Transverse colon (tissue), 4 donors: ENCODE measurements around the gene MLH3.

ENCODE experiments used
- EP300 ChIP-seq: sonication (generic); formaldehyde crosslinking; IDR thresholded peaks from one replicate; pipeline ENCODE4 v1.6.1; 2017; ENCODE audit warnings: antibody characterized with exemption, low read depth
- POLR2A ChIP-seq: fragments of 450-650 bp; IDR thresholded peaks from one replicate; pipeline ENCODE4 v1.6.1; 2016; ENCODE audit warnings: antibody characterized with exemption, mild to moderate bottlenecking, moderate library complexity
- POLR2AphosphoS5 ChIP-seq, 3 donors: sonication (generic); formaldehyde crosslinking; IDR thresholded peaks; one replicate each; pipeline ENCODE4 v1.6.1; 2016; ENCODE audit warnings: antibody characterized with exemption in 3 of 3
- TF ChIP-seq, protein P1 (sequence below), 5 experiments: fragments of 200-600 bp in 3 of 5; fragments of 450-650 bp in 2 of 5; sonication (generic) in 3 of 5; IDR thresholded peaks; 1 replicate in 2 of 5; 2 replicates in 3 of 5; pipeline ENCODE4 v1.5.1; 2016 to 2017; ENCODE audit warnings: antibody characterized with exemption in 5 of 5, inconsistent platforms in 3 of 5, mild to moderate bottlenecking in 2 of 5, moderate library complexity in 1 of 5

DNA sequence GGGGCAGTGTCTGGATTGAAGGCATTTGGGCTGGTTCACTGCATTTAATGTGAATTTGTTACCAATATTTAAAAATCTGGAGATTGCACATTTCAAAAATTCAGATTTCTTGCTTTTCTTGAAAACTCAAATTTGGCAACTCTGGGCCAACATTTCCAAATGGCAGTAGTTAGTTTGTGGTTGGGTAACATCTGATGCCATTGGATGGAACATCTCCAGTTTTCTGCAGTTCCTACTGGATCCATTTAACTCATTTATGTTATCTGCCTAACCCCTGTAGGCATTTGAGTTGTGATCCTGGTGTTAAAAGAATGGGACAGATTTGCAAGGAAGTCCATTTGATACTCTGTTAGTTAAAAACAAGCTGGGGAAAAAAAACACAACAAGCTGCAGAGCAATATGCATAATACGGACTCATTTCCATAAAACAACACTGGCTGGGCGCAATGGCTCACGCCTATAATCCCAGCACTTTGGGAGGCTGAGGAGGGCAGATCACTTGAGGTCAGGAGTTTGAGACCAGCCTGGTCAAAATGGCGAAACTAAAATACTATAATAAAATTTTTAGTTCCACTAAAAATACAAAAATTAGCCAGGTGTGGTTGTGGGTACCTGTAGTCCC lies 40.7 kb downstream of the MLH3 start:
- TF ChIP-seq POLR2AphosphoS5 (IDR thresholded peaks at IDR 0.05) (no peak), EP300 (no peak), POLR2A (no peak)
- TF ChIP-seq, protein P1, sequence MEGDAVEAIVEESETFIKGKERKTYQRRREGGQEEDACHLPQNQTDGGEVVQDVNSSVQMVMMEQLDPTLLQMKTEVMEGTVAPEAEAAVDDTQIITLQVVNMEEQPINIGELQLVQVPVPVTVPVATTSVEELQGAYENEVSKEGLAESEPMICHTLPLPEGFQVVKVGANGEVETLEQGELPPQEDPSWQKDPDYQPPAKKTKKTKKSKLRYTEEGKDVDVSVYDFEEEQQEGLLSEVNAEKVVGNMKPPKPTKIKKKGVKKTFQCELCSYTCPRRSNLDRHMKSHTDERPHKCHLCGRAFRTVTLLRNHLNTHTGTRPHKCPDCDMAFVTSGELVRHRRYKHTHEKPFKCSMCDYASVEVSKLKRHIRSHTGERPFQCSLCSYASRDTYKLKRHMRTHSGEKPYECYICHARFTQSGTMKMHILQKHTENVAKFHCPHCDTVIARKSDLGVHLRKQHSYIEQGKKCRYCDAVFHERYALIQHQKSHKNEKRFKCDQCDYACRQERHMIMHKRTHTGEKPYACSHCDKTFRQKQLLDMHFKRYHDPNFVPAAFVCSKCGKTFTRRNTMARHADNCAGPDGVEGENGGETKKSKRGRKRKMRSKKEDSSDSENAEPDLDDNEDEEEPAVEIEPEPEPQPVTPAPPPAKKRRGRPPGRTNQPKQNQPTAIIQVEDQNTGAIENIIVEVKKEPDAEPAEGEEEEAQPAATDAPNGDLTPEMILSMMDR (IDR thresholded peaks at IDR 0.05) = no peak
